ENCODE results near the gene NFIA. TPM values are rescaled to one million over a fixed set of nuclear protein-coding genes. Genes with fewer than 3 reads are reported as not detected.

NFIA gene
- total and polyA plus RNA-seq, 10 of the 15 experiments (the other 5 are each of a cell fraction or from before 2014, with no cell fraction given), result 0.10 to 0.16 TPM; not detected in 8

- Histone ChIP-seq H3K4me3 (no peak overlapping the region), H4K20me1 (ENCODE audit: control insufficient read depth, insufficient read depth) (no peaks in the 10 kb centered on the region), H3K9me3 (replicated peaks; ENCODE audit: control insufficient read depth, insufficient read depth, low read length) (no peaks in the 10 kb centered on the region), H3K9ac (ENCODE audit: control insufficient read depth, insufficient read depth, low read length) (no peak overlapping the region), H2AFZ (ENCODE audit: control insufficient read depth, low read depth, low read length) (no peak overlapping the region), H3K27me3 (replicated peaks in 1 of 2; ENCODE audit: control insufficient read depth in 2 of 2, insufficient read depth in 2 of 2, low read length in 1 of 2) (no peaks in the 10 kb centered on the region), H3K36me3 (ENCODE audit: control insufficient read depth in 2 of 2, insufficient read depth in 2 of 2, low read length in 1 of 2) (no peaks in the 10 kb centered on the region), H3K27ac (ENCODE audit: control insufficient read depth, insufficient read depth) (no peak overlapping the region), H3K4me1 (ENCODE audit: control insufficient read depth, insufficient read depth, low read length) (peaks cover under 1% of the 10 kb centered on the region; the same call in 1 of the 2 replicates), H3K4me2 (ENCODE audit: control insufficient read depth, insufficient read depth) (no peak overlapping the region), H3K79me2 (ENCODE audit: control insufficient read depth, insufficient read depth, low read length) (no peaks in the 10 kb centered on the region)
- whole genome bisulfite sequencing (ENCODE audit: insufficient coverage, insufficient replicate concordance, low lambda C conversion rate, missing lambda C conversion rate), result 67% methylated on average over 6 of the region's 6 CpGs
- BruUV-seq (replicated peaks), result no TSS peak
- DNase-seq (ENCODE audit: low read depth, low spot score), result no peak
- POLR2A ChIA-PET, result no interaction called here
- TF ChIP-seq SP1 (IDR thresholded peaks at IDR 0.05; ENCODE audit: low read depth, low read length) (no peak), KLF5 (IDR thresholded peaks at IDR 0.05; ENCODE audit: partially characterized antibody) (no peak), SIN3A (IDR thresholded peaks at IDR 0.05; ENCODE audit: low read depth, low read length) (no peak), EGR1 (IDR thresholded peaks at IDR 0.05; ENCODE audit: borderline replicate concordance in 1 of 2, low read depth in 2 of 2, low read length in 2 of 2) (no peak)
- no peak for ATAC-seq
- SMC1A ChIA-PET (ENCODE audit: uncharacterized antibody, unreplicated experiment), result no interaction called here
- intact Hi-C loops (cut with micrococcal nuclease; ENCODE audit: unreplicated experiment), result loop anchor here (10.0 kb wide), 1 partner anchor 263 kb away; no protein-coding TSS in a partner anchor
- FAIRE-seq, result no peak
- RAD21 ChIA-PET (ENCODE audit: unreplicated experiment), result no interaction called here
- CTCF ChIA-PET, result no interaction called here
- in situ Hi-C loops (cut with MboI), result no loop called here
These were observed 10.9 kb upstream of the NFIA start for GRCh38 chr1:61071205-61072130.

DNA sequence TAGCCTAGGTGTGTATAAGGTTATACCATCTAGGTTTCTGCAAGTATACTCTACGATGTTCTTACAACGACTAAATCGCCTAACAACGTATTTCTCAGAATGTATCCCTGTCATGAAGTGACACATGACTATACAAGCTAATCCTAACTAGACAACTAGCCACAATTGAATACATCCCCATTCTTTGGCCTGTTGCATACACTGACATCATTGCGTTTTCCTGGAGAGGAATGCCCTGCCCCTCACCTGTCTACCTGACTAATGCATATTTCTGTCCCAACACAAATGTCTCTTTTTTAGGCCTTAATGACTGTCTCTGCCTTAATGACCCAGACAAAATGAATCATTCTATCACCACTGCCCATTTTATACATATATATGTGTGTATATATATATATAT, 8.5 kb upstream of the NFIA start:
- intact Hi-C loops (cut with micrococcal nuclease; ENCODE audit: unreplicated experiment), result loop anchor here (10.0 kb wide), 1 partner anchor 261 kb away; no protein-coding TSS in a partner anchor
- FAIRE-seq (no peak), DNase-seq (ENCODE audit: low read depth, low spot score) (no peak), ATAC-seq (no peak)
- no peaks in the 10 kb centered on the region for H3K9me3 ChIP-seq (replicated peaks; ENCODE audit: control insufficient read depth, insufficient read depth, low read length)
- H3K4me1 ChIP-seq (ENCODE audit: control insufficient read depth, insufficient read depth, low read length), result peaks cover 5% of the 10 kb centered on the region
- RAD21 ChIA-PET (ENCODE audit: unreplicated experiment), result interaction anchor here (0.6 kb wide), 1 partner anchor 709 kb away, joined by 3 read pairs; no protein-coding TSS in a partner anchor
- no peaks in the 10 kb centered on the region for H3K36me3 ChIP-seq (ENCODE audit: control insufficient read depth in 2 of 2, insufficient read depth in 2 of 2, low read length in 1 of 2)
- in situ Hi-C loops (cut with MboI), result no loop called here
- H3K4me3 ChIP-seq, result no peak overlapping the region
- no peak overlapping the region for H3K4me2 ChIP-seq (ENCODE audit: control insufficient read depth, insufficient read depth)
- WGBS (ENCODE audit: insufficient coverage, insufficient replicate concordance, low lambda C conversion rate, missing lambda C conversion rate), result 33% methylated on average over 5 of the region's 5 CpGs
- H3K27me3 ChIP-seq (replicated peaks in 1 of 2; ENCODE audit: control insufficient read depth in 2 of 2, insufficient read depth in 2 of 2, low read length in 1 of 2), result peaks cover 0 to 11% of the 10 kb centered on the region in 2 experiments; a peak in 3 of 4 replicates
- POLR2A ChIA-PET, result no interaction called here
- H2AFZ ChIP-seq (ENCODE audit: control insufficient read depth, low read depth, low read length), result no peak overlapping the region
- TF ChIP-seq SP1 (IDR thresholded peaks at IDR 0.05; ENCODE audit: low read depth, low read length) (no peak), IKZF1 (conservative IDR thresholded peaks at IDR 0.05) (no peak), ZNF274 (IDR thresholded peaks at IDR 0.05; ENCODE audit: insufficient read depth, insufficient read length) (no peak), ATF7 (IDR thresholded peaks at IDR 0.05; ENCODE audit: low read depth) (no peak), FOXK2 (IDR thresholded peaks at IDR 0.05) (no peak), IRF4 (IDR thresholded peaks at IDR 0.05; ENCODE audit: low read depth, low read length) (no peak), NFYB (IDR thresholded peaks at IDR 0.05; ENCODE audit: insufficient read depth, low read depth, low read length) (no peak), RBBP5 (conservative IDR thresholded peaks at IDR 0.05) (no peak), RAD51 (IDR thresholded peaks at IDR 0.05) (no peak)
- TF ChIP-seq, protein P1, sequence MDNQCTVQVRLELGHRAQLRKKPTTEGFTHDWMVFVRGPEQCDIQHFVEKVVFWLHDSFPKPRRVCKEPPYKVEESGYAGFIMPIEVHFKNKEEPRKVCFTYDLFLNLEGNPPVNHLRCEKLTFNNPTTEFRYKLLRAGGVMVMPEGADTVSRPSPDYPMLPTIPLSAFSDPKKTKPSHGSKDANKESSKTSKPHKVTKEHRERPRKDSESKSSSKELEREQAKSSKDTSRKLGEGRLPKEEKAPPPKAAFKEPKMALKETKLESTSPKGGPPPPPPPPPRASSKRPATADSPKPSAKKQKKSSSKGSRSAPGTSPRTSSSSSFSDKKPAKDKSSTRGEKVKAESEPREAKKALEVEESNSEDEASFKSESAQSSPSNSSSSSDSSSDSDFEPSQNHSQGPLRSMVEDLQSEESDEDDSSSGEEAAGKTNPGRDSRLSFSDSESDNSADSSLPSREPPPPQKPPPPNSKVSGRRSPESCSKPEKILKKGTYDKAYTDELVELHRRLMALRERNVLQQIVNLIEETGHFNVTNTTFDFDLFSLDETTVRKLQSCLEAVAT (IDR thresholded peaks at IDR 0.05), result no peak
- TF ChIP-seq, protein P2, sequence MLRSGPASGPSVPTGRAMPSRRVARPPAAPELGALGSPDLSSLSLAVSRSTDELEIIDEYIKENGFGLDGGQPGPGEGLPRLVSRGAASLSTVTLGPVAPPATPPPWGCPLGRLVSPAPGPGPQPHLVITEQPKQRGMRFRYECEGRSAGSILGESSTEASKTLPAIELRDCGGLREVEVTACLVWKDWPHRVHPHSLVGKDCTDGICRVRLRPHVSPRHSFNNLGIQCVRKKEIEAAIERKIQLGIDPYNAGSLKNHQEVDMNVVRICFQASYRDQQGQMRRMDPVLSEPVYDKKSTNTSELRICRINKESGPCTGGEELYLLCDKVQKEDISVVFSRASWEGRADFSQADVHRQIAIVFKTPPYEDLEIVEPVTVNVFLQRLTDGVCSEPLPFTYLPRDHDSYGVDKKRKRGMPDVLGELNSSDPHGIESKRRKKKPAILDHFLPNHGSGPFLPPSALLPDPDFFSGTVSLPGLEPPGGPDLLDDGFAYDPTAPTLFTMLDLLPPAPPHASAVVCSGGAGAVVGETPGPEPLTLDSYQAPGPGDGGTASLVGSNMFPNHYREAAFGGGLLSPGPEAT (IDR thresholded peaks at IDR 0.05; ENCODE audit: low read depth), result no peak
- H3K9ac ChIP-seq (ENCODE audit: control insufficient read depth, insufficient read depth, low read length), result no peak overlapping the region
- CTCF ChIA-PET, result no interaction called here
- H3K27ac ChIP-seq (ENCODE audit: control insufficient read depth, insufficient read depth), result no peak overlapping the region
- H3K79me2 ChIP-seq (ENCODE audit: control insufficient read depth, insufficient read depth, low read length), result no peaks in the 10 kb centered on the region
- SMC1A ChIA-PET (ENCODE audit: uncharacterized antibody, unreplicated experiment), result interaction anchor here (0.7 kb wide), 1 partner anchor 569 kb away, joined by 3 read pairs; no protein-coding TSS in a partner anchor
- no peaks in the 10 kb centered on the region for H4K20me1 ChIP-seq (ENCODE audit: control insufficient read depth, insufficient read depth)
- BruUV-seq (replicated peaks), result no TSS peak

Data from GM12878 (cell line).